HepG2 (cell line): ENCODE results near the gene SIT1. TPM values are rescaled to one million over a fixed set of nuclear protein-coding genes. Genes with fewer than 3 reads are reported as not detected.

Experiments used
- ATM ChIP-seq: fragments of 450-650 bp; IDR thresholded peaks from 2 replicates; pipeline ENCODE4 v1.7.1; 2017; ENCODE audit warnings: mild to moderate bottlenecking, borderline replicate concordance
- HMG20B ChIP-seq: conservative IDR thresholded peaks from 2 replicates; pipeline ENCODE4 v1.6.1; 2016; ENCODE audit warnings: missing genetic modification reagents, missing compliant biosample characterization
- ISL2 ChIP-seq: sonication (generic); formaldehyde crosslinking; IDR thresholded peaks from 2 replicates; pipeline ENCODE4 v1.5.0; 2020; ENCODE audit warnings: missing genetic modification reagents
- MED13 ChIP-seq: sonication (generic); formaldehyde crosslinking; IDR thresholded peaks from 2 replicates; pipeline ENCODE4 v1.5.0; 2020; ENCODE audit warnings: missing genetic modification reagents
- MIXL1 ChIP-seq: IDR thresholded peaks from 2 replicates; pipeline ENCODE4 v1.6.1; 2016
- NCOR1 ChIP-seq: fragments of 200-600 bp; sonication (generic); IDR thresholded peaks from 2 replicates; pipeline ENCODE4 v1.7.0; 2017; ENCODE audit warnings: antibody characterized with exemption, low read length, borderline replicate concordance
- NRL ChIP-seq: sonication (generic); formaldehyde crosslinking; IDR thresholded peaks from 2 replicates; pipeline ENCODE4 v1.5.0; 2020; ENCODE audit warnings: missing genetic modification reagents, mild to moderate bottlenecking, moderate library complexity, borderline replicate concordance
- RELA ChIP-seq: sonication (generic); formaldehyde crosslinking; IDR thresholded peaks from 2 replicates; pipeline ENCODE4 v1.4.0; 2020; ENCODE audit warnings: missing genetic modification reagents
- SKI ChIP-seq: fragments of 450-650 bp; IDR thresholded peaks from one replicate; pipeline ENCODE4 v1.6.1; 2018; ENCODE audit warnings: mild to moderate bottlenecking; ENCODE audit not compliant: partially characterized antibody
- ZBTB42 ChIP-seq: sonication (generic); formaldehyde crosslinking; IDR thresholded peaks from 2 replicates; pipeline ENCODE4 v1.5.0; 2020; ENCODE audit warnings: mild to moderate bottlenecking, missing genetic modification reagents
- ZNF674 ChIP-seq: sonication (generic); formaldehyde crosslinking; IDR thresholded peaks from 2 replicates; pipeline ENCODE4 v1.5.0; 2020; ENCODE audit warnings: low read depth, mild to moderate bottlenecking, missing genetic modification reagents
- ZNF777 ChIP-seq: sonication (generic); formaldehyde crosslinking; IDR thresholded peaks from 2 replicates; pipeline ENCODE4 v1.4.0; 2020; ENCODE audit warnings: missing genetic modification reagents
- polyA plus RNA-seq, 8 experiments: library from polyadenylated mRNA; depleted of rRNA in 3 of 8; stranded (reverse) in 7 of 8; unstranded in 1 of 8; fragments of >200 nt; fragmentation: Illumina TruSeq in 4 of 8; extraction: Trizol in 4 of 8; gene quantifications; 2 replicates each; pipeline versions ENCODE4 v1.2.1 to v1.2.3, GENCODE V29; 2011 to 2016; ENCODE audit warnings: low read depth in 4 of 8, missing spikeins in 1 of 8, mixed read lengths in 1 of 8; ENCODE audit not compliant: insufficient read depth in 1 of 8
- total RNA-seq, 5 experiments: library from RNA; depleted of rRNA; stranded (reverse); fragments of >200 nt; fragmentation: Illumina TruSeq; extraction: Trizol; gene quantifications; 2 replicates each; pipeline ENCODE4 v1.2.3, GENCODE V29; 2016; ENCODE audit warnings: low read depth in 1 of 5
- TF ChIP-seq, protein P1 (sequence below): sonication (generic); formaldehyde crosslinking; IDR thresholded peaks from 2 replicates; pipeline ENCODE4 v1.4.0; 2020; ENCODE audit warnings: mild to moderate bottlenecking, missing genetic modification reagents
- TF ChIP-seq, protein P2 (sequence below): sonication (generic); formaldehyde crosslinking; IDR thresholded peaks from one replicate; pipeline ENCODE4 v1.5.1; 2020; ENCODE audit warnings: mild to moderate bottlenecking, missing genetic modification reagents; ENCODE audit errors: not compliant biosample characterization
- TF ChIP-seq, protein P3 (sequence below): IDR thresholded peaks from 2 replicates; pipeline ENCODE4 v1.6.1; 2018; ENCODE audit warnings: missing genetic modification reagents, mild to moderate bottlenecking, missing compliant biosample characterization
- TF ChIP-seq, protein P4 (sequence below), 2 experiments: sonication (generic) in 1 of 2; formaldehyde crosslinking in 1 of 2; IDR thresholded peaks; 2 replicates each; pipeline versions ENCODE4 v1.5.1 to v1.6.1; 2011 to 2020; ENCODE audit warnings: borderline replicate concordance in 1 of 2, low read depth in 1 of 2, low read length in 1 of 2, mild to moderate bottlenecking in 1 of 2, missing genetic modification reagents in 1 of 2, moderate library complexity in 1 of 2

SIT1 gene
- total and polyA plus RNA-seq, 2 of the 13 experiments (the other 11 are each of a cell fraction or from before 2014, with no cell fraction given), result 0.09 to 6.7 TPM

DNA sequence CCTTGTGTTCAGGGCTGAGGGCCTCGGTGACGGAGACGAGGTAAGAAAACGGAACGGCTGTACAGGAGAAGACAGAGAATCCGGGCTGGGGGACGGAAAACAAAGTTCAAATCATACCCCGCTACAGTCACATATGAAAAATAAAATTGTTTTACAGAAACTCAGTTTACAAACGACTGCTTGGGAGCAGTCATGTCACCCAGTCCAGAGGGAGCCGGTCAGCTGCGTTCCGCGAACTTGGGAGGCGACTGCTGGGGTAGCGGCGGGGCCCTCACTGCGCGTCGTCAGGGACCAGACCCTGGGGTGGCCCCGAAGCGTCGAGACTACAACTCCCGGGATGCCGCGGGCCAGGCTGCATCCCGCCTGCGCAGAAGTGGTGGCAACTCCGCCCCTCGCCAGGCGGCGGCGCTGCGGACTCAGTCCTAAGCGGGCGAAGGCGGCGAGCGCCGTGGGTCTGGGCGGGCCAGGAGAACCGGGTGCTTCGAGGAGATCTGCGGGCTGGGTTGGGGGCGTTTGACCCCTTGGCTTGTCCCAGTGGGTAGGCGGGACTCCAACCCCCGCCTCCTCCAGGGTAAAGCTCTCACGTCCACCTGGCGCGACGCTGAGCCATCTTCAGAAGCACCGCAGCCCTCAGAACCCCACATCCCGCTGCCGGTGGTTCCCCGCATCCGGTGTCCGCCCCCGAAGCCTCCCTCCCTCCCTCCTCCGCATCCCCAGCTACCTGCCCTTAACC is 4.0 kb downstream of the SIT1 start (continued):
- TF ChIP-seq, protein P1, sequence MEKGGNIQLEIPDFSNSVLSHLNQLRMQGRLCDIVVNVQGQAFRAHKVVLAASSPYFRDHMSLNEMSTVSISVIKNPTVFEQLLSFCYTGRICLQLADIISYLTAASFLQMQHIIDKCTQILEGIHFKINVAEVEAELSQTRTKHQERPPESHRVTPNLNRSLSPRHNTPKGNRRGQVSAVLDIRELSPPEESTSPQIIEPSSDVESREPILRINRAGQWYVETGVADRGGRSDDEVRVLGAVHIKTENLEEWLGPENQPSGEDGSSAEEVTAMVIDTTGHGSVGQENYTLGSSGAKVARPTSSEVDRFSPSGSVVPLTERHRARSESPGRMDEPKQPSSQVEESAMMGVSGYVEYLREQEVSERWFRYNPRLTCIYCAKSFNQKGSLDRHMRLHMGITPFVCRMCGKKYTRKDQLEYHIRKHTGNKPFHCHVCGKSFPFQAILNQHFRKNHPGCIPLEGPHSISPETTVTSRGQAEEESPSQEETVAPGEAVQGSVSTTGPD, result no peak
- TF ChIP-seq ATM, result no peak
- TF ChIP-seq, protein P2, sequence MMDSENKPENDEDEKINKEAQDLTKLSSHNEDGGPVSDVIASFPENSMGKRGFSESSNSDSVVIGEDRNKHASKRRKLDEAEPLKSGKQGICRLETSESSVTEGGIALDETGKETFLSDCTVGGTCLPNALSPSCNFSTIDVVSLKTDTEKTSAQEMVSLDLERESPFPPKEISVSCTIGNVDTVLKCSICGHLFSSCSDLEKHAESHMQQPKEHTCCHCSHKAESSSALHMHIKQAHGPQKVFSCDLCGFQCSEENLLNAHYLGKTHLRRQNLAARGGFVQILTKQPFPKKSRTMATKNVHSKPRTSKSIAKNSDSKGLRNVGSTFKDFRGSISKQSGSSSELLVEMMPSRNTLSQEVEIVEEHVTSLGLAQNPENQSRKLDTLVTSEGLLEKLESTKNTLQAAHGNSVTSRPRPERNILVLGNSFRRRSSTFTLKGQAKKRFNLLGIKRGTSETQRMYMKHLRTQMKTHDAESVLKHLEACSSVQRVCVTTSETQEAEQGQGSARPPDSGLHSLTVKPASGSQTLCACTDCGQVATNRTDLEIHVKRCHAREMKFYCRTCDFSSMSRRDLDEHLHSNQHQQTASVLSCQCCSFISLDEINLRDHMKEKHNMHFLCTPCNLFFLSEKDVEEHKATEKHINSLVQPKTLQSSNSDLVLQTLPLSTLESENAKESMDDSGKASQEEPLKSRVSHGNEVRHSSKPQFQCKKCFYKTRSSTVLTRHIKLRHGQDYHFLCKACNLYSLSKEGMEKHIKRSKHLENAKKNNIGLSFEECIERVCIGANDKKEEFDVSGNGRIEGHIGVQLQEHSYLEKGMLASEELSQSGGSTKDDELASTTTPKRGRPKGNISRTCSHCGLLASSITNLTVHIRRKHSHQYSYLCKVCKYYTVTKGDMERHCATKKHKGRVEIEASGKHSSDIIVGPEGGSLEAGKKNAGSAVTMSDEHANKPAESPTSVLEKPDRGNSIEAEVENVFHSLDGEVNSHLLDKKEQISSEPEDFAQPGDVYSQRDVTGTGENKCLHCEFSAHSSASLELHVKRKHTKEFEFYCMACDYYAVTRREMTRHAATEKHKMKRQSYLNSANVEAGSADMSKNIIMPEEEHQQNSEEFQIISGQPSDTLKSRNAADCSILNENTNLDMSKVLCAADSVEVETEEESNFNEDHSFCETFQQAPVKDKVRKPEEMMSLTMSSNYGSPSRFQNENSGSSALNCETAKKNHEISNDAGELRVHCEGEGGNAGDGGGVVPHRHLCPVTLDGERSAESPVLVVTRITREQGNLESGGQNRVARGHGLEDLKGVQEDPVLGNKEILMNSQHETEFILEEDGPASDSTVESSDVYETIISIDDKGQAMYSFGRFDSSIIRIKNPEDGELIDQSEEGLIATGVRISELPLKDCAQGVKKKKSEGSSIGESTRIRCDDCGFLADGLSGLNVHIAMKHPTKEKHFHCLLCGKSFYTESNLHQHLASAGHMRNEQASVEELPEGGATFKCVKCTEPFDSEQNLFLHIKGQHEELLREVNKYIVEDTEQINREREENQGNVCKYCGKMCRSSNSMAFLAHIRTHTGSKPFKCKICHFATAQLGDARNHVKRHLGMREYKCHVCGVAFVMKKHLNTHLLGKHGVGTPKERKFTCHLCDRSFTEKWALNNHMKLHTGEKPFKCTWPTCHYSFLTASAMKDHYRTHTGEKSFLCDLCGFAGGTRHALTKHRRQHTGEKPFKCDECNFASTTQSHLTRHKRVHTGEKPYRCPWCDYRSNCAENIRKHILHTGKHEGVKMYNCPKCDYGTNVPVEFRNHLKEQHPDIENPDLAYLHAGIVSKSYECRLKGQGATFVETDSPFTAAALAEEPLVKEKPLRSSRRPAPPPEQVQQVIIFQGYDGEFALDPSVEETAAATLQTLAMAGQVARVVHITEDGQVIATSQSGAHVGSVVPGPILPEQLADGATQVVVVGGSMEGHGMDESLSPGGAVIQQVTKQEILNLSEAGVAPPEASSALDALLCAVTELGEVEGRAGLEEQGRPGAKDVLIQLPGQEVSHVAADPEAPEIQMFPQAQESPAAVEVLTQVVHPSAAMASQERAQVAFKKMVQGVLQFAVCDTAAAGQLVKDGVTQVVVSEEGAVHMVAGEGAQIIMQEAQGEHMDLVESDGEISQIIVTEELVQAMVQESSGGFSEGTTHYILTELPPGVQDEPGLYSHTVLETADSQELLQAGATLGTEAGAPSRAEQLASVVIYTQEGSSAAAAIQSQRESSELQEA (CRISPR knock-in tag), result peak; percentile 23
- no peak for TF ChIP-seq ZNF674 (CRISPR knock-in tag)
- TF ChIP-seq, protein P3, sequence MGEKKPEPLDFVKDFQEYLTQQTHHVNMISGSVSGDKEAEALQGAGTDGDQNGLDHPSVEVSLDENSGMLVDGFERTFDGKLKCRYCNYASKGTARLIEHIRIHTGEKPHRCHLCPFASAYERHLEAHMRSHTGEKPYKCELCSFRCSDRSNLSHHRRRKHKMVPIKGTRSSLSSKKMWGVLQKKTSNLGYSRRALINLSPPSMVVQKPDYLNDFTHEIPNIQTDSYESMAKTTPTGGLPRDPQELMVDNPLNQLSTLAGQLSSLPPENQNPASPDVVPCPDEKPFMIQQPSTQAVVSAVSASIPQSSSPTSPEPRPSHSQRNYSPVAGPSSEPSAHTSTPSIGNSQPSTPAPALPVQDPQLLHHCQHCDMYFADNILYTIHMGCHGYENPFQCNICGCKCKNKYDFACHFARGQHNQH (CRISPR knock-in tag), result 0 out of 2 replicates have a peak, but pooled peaks have one; percentile 47
- no peak for TF ChIP-seq ZBTB42 (CRISPR knock-in tag)
- no peak for TF ChIP-seq SKI
- TF ChIP-seq ISL2, result 0 out of 2 replicates have a peak, but pooled peaks have one; percentile 22
- TF ChIP-seq MED13, result 0 out of 2 replicates have a peak, but pooled peaks have one; percentile 29
- 0 out of 2 replicates have a peak, but pooled peaks have one; percentile 19 for TF ChIP-seq MIXL1 (CRISPR knock-in tag)
- no peak for TF ChIP-seq RELA (CRISPR knock-in tag)
- no peak for TF ChIP-seq NCOR1
- peak; percentile 65; the same call in 1 of the 2 replicates for TF ChIP-seq ZNF777 (CRISPR knock-in tag)
- no peak for TF ChIP-seq HMG20B (CRISPR knock-in tag)
- 0 out of 2 replicates have a peak, but pooled peaks have one; percentile 45 for TF ChIP-seq NRL (CRISPR knock-in tag)
- TF ChIP-seq, protein P4, sequence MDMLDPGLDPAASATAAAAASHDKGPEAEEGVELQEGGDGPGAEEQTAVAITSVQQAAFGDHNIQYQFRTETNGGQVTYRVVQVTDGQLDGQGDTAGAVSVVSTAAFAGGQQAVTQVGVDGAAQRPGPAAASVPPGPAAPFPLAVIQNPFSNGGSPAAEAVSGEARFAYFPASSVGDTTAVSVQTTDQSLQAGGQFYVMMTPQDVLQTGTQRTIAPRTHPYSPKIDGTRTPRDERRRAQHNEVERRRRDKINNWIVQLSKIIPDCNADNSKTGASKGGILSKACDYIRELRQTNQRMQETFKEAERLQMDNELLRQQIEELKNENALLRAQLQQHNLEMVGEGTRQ (IDR thresholded peaks at IDR 0.05; ENCODE audit: low read depth, low read length), result no peak
- TF ChIP-seq, protein P4 (CRISPR knock-in tag; IDR thresholded peaks at IDR 0.05; ENCODE audit: borderline replicate concordance), result no peak
